H9 (cell line): ENCODE results near the gene TMSB4X. TPM values are rescaled to one million over a fixed set of nuclear protein-coding genes. Genes with fewer than 3 reads are reported as not detected.

Experiments used
- DNase-seq: peaks from one replicate; pipeline ENCODE4 v3.0.0-alpha.2; 2017
- H2AFZ ChIP-seq: one replicate; pipeline ENCODE4 v1.6.1; 2013; ENCODE audit warnings: mild to moderate bottlenecking, low read length, control low read depth, moderate library complexity
- H2AK5ac ChIP-seq: 2 replicates; pipeline ENCODE4 v1.6.1; 2013; ENCODE audit warnings: low read length, control low read depth, mixed read lengths; ENCODE audit not compliant: insufficient read length
- H2BK120ac ChIP-seq: one replicate; pipeline ENCODE4 v1.6.1; 2013; ENCODE audit warnings: low read depth, mild to moderate bottlenecking, low read length, control low read depth, inconsistent platforms; ENCODE audit not compliant: poor library complexity, severe bottlenecking
- H2BK12ac ChIP-seq: 2 replicates; pipeline ENCODE4 v1.6.1; 2013; ENCODE audit warnings: low read length, control low read depth, mixed read lengths, low read depth; ENCODE audit not compliant: insufficient read length
- H2BK15ac ChIP-seq: 2 replicates; pipeline ENCODE4 v1.6.1; 2013; ENCODE audit warnings: low read depth, low read length, control low read depth
- H2BK20ac ChIP-seq: one replicate; pipeline ENCODE4 v1.6.1; 2013; ENCODE audit warnings: low read depth, mild to moderate bottlenecking, low read length, control low read depth, inconsistent platforms; ENCODE audit not compliant: poor library complexity, severe bottlenecking
- H2BK5ac ChIP-seq: 2 replicates; pipeline ENCODE4 v1.6.1; 2013; ENCODE audit warnings: low read length, control low read depth, mixed read lengths; ENCODE audit not compliant: insufficient read length
- H3K14ac ChIP-seq: 2 replicates; pipeline ENCODE4 v1.6.1; 2013; ENCODE audit warnings: low read length, control low read depth; ENCODE audit not compliant: insufficient read depth
- H3K18ac ChIP-seq: 2 replicates; pipeline ENCODE4 v1.6.1; 2013; ENCODE audit warnings: low read depth, mild to moderate bottlenecking, mixed read lengths, low read length, control low read depth; ENCODE audit not compliant: insufficient read length
- H3K23ac ChIP-seq: 2 replicates; pipeline ENCODE4 v1.6.1; 2013; ENCODE audit warnings: low read length, control low read depth, mixed read lengths, low read depth; ENCODE audit not compliant: insufficient read length
- H3K23me2 ChIP-seq: 2 replicates; pipeline ENCODE4 v1.6.1; 2013; ENCODE audit warnings: low read depth, mild to moderate bottlenecking, mixed read lengths, low read length, control low read depth; ENCODE audit not compliant: insufficient read length, poor library complexity, severe bottlenecking
- H3K27ac ChIP-seq: 2 replicates; pipeline ENCODE4 v1.5.1; 2013; ENCODE audit warnings: low read length, control low read depth, mixed read lengths, low read depth; ENCODE audit not compliant: insufficient read length
- H3K27me3 ChIP-seq: 2 replicates; pipeline ENCODE4 v1.6.1; 2013; ENCODE audit warnings: low read length, control low read depth, inconsistent platforms; ENCODE audit not compliant: insufficient read depth
- H3K4ac ChIP-seq: 2 replicates; pipeline ENCODE4 v1.6.1; 2013; ENCODE audit warnings: low read depth, mild to moderate bottlenecking, control low read depth, inconsistent platforms, low read length, moderate library complexity
- H3K4me1 ChIP-seq: 2 replicates; pipeline ENCODE4 v1.6.1; 2013; ENCODE audit warnings: low read length, control low read depth, inconsistent platforms; ENCODE audit not compliant: insufficient read depth
- H3K4me2 ChIP-seq: 2 replicates; pipeline ENCODE4 v1.6.1; 2013; ENCODE audit warnings: low read length, control low read depth, mixed read lengths; ENCODE audit not compliant: insufficient read length, insufficient read depth
- H3K56ac ChIP-seq: 2 replicates; pipeline ENCODE4 v1.6.1; 2013; ENCODE audit warnings: low read depth, mild to moderate bottlenecking, mixed read lengths, low read length, control low read depth; ENCODE audit not compliant: insufficient read length
- H3K79me1 ChIP-seq: 2 replicates; pipeline ENCODE4 v1.6.1; 2013; ENCODE audit warnings: low read depth, mild to moderate bottlenecking, moderate library complexity, low read length, control low read depth, inconsistent platforms; ENCODE audit not compliant: insufficient read depth, poor library complexity, severe bottlenecking
- H3K79me2 ChIP-seq: 2 replicates; pipeline ENCODE4 v1.6.1; 2013; ENCODE audit warnings: low read length, control low read depth, inconsistent platforms; ENCODE audit not compliant: insufficient read depth
- H3K9ac ChIP-seq: 2 replicates; pipeline ENCODE4 v1.6.1; 2013; ENCODE audit warnings: low read length, control low read depth, mixed read lengths; ENCODE audit not compliant: insufficient read length; ENCODE audit errors: extremely low read depth
- H3K9me3 ChIP-seq: one replicate; pipeline ENCODE4 v1.6.1; 2013; ENCODE audit warnings: low read depth, low read length, inconsistent platforms; ENCODE audit not compliant: control insufficient read depth
- H3T11ph ChIP-seq: one replicate; pipeline ENCODE4 v1.6.1; 2013; ENCODE audit warnings: mild to moderate bottlenecking, low read length, control low read depth, inconsistent platforms
- H4K20me1 ChIP-seq: one replicate; pipeline ENCODE4 v1.6.1; 2013; ENCODE audit not compliant: control insufficient read depth, insufficient read length, insufficient read depth
- H4K5ac ChIP-seq: 2 replicates; pipeline ENCODE4 v1.6.1; 2013; ENCODE audit warnings: low read depth, mild to moderate bottlenecking, mixed read lengths, low read length, control low read depth; ENCODE audit not compliant: insufficient read length
- H4K8ac ChIP-seq: replicated peaks from 2 replicates; pipeline ENCODE4 v1.6.1; 2013; ENCODE audit warnings: low read length, control low read depth, mixed read lengths, low read depth; ENCODE audit not compliant: insufficient read length
- H4K91ac ChIP-seq: 2 replicates; pipeline ENCODE4 v1.6.1; 2013; ENCODE audit warnings: low read depth, mild to moderate bottlenecking, moderate library complexity, mixed read lengths, low read length, control low read depth; ENCODE audit not compliant: insufficient read length
- H3K27ac Mint-ChIP-seq, 3 experiments: 2 replicates in 2 of 3; 3 replicates in 1 of 3; pipeline ENCODE4 v1.8.0; 2020 to 2021; ENCODE audit warnings: mixed read lengths in 3 of 3, mild to moderate bottlenecking in 1 of 3, moderate library complexity in 1 of 3
- H3K27me3 Mint-ChIP-seq: 2 replicates; pipeline ENCODE4 v1.8.0; 2021; ENCODE audit warnings: low read depth, mild to moderate bottlenecking, moderate library complexity, mixed read lengths
- H3K36me3 Mint-ChIP-seq, 3 experiments: 2 replicates in 2 of 3; 3 replicates in 1 of 3; pipeline ENCODE4 v1.8.0; 2020 to 2021; ENCODE audit warnings: low read depth in 3 of 3, mixed read lengths in 3 of 3; ENCODE audit not compliant: insufficient read depth in 1 of 3
- H3K4me1 Mint-ChIP-seq, 2 experiments: 2 replicates each; pipeline ENCODE4 v1.8.0; 2020; ENCODE audit warnings: mixed read lengths in 2 of 2
- H3K4me3 Mint-ChIP-seq, 2 experiments: 2 replicates in 1 of 2; 3 replicates in 1 of 2; pipeline ENCODE4 v1.8.0; 2020 to 2021; ENCODE audit warnings: mild to moderate bottlenecking in 2 of 2, mixed read lengths in 2 of 2, moderate library complexity in 1 of 2
- H3K9me3 Mint-ChIP-seq, 2 experiments: 2 replicates in 1 of 2; 3 replicates in 1 of 2; pipeline ENCODE4 v1.8.0; 2020; ENCODE audit warnings: mild to moderate bottlenecking in 2 of 2, mixed read lengths in 2 of 2, moderate library complexity in 1 of 2
- CTCF ChIP-seq: fragments of 200-600 bp; sonication (generic); conservative IDR thresholded peaks from 3 replicates; pipeline ENCODE4 v1.8.0; 2021; ENCODE audit warnings: antibody characterized with exemption, mild to moderate bottlenecking
- WGBS: extraction: QIAGEN DNeasy Blood & Tissue Kit; methylation state at CpG from one replicate; pipeline ENCODE4 v1.1.7; 2013; ENCODE audit warnings: missing lambda C conversion rate, low lambda C conversion rate, mixed read lengths; ENCODE audit not compliant: insufficient read length; ENCODE audit errors: extremely low coverage; 5-methylcytosine and 5-hydroxymethylcytosine counted together
- total RNA-seq: library from RNA; stranded (reverse); gene quantifications from 2 replicates; pipeline ENCODE4 v1.2.1, GENCODE V29; 2021

Gene TMSB4X
- total RNA-seq, 1 experiment from 2014 or later: 2,733 TPM

GRCh38 chrX:13009844-13010243, 34.9 kb downstream of the TMSB4X start:
- H2BK20ac ChIP-seq: no peak overlapping the region
- peaks cover 25 to 30% of the 10 kb centered on the region in 2 experiments for H3K4me1 Mint-ChIP-seq
- H3K4me3 Mint-ChIP-seq: no peak overlapping the region
- no peak for DNase-seq
- H4K91ac ChIP-seq: no peak overlapping the region
- H3K4ac ChIP-seq: no peak overlapping the region
- no peak overlapping the region for H2BK120ac ChIP-seq
- H3K56ac ChIP-seq: no peak overlapping the region
- no peak overlapping the region for H3K4me2 ChIP-seq
- no peak overlapping the region for H3K9ac ChIP-seq
- no peak overlapping the region for H2BK12ac ChIP-seq
- no peak overlapping the region for H3K14ac ChIP-seq
- H2AFZ ChIP-seq: no peak overlapping the region
- H3K18ac ChIP-seq: no peak overlapping the region
- peaks cover 0 to 2% (median 0%) of the 10 kb centered on the region in 3 experiments; a peak in 3 of 7 replicates for H3K36me3 Mint-ChIP-seq
- no peak overlapping the region for H3K27ac Mint-ChIP-seq
- WGBS: no CpG with 5 or more reads among the region's 8 CpGs
- H2AK5ac ChIP-seq: no peak overlapping the region
- H3K9me3 Mint-ChIP-seq: peaks cover 60 to 71% of the 10 kb centered on the region in 2 experiments
- H3K9me3 ChIP-seq: no peaks in the 10 kb centered on the region
- no peak for TF ChIP-seq CTCF
- H3K27me3 Mint-ChIP-seq: no peaks in the 10 kb centered on the region
- no peak overlapping the region for H3T11ph ChIP-seq
- no peak overlapping the region for H2BK5ac ChIP-seq
- no peaks in the 10 kb centered on the region for H3K79me2 ChIP-seq
- no peak overlapping the region for H3K23ac ChIP-seq
- H4K5ac ChIP-seq: no peak overlapping the region
- H3K79me1 ChIP-seq: no peaks in the 10 kb centered on the region
- H2BK15ac ChIP-seq: no peak overlapping the region
- H3K27ac ChIP-seq: no peak overlapping the region
- H3K27me3 ChIP-seq: no peaks in the 10 kb centered on the region
- no peaks in the 10 kb centered on the region for H4K20me1 ChIP-seq
- H4K8ac ChIP-seq: no peak overlapping the region
- peaks cover 3% of the 10 kb centered on the region; the same call in 1 of the 2 replicates for H3K4me1 ChIP-seq
- no peaks in the 10 kb centered on the region for H3K23me2 ChIP-seq
